AG08395 (cell line): Measurements from ENCODE around the gene PTAFR.

Experiments
- DNase-seq: peaks from one replicate; pipeline ENCODE4 v3.0.0; 2012; ENCODE audit warnings: mixed read lengths, low spot score

Gene PTAFR

GRCh38 chr1:28118640-28119307 lies 57.7 kb downstream of the PTAFR start:
- no peak for DNase-seq

- no peak for DNase-seq
Measured at GRCh38 chr1:28115267-28115666, 61.2 kb downstream of the PTAFR start.

DNA sequence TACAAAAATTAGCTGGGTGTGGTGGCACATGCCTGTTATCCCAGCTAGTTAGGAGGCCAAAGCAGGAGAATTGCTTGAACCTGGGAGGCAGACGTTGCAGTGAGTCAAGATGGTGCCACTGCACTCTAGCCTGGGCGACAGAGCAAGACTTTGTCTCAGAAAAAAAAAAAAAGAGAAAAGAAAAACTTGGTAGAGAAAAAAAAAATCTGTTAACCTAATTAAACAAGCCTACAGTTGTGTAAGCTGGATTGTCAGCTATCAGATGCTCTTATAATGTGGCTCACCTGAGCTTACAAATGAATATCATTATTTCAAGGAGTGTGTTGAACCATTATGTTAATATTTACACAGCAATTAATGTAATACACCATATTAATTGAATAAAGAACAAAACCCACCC lies 61.6 kb downstream of the PTAFR start:
- no peak for DNase-seq

DNA sequence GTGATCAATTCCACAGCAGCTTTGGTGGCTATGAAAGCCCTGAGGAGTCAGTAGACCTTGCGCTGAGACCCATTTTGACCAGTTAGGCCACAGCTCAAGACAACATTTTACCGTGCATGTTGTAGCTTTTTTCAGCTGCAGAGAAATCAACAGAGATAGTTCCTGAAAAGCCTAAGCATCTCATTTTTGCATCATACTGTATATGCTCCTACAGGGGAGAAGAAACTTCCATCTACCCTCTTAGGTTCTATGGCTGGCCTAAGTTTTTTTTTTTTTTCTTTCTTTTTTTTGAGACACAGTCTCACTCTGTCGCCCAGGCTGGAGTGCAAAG lies 63.3 kb downstream of the PTAFR start:
- DNase-seq: no peak

- peak; percentile 64 for DNase-seq
Measured at GRCh38 chr1:28112388-28113241, 63.9 kb downstream of the PTAFR start.

DNA sequence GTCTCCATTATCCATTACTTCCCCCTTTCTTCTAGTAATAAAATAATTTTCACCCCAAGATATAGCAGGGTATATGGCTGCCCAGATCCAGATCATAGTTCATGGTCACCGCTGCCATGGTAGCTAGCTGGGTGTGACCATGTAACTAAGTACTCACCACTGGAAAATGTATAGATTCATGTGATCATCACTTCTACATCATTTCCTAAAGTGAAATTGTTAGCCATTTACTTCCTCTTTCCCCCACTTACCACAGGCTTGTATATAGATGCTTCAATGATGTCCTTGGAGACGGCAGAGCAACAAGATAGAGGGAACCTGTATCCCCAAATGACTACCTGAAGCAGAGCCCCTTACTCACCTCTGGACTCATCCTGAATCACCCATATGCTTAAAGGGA lies 65.3 kb downstream of the PTAFR start:
- no peak for DNase-seq

GRCh38 chr1:28110555-28110954 lies 65.9 kb downstream of the PTAFR start:
- DNase-seq: no peak

- no peak for DNase-seq
Measured at GRCh38 chr1:28109639-28110038, 66.9 kb downstream of the PTAFR start.

- DNase-seq: no peak
Measured at GRCh38 chr1:28108001-28108400, 68.5 kb downstream of the PTAFR start.

DNA sequence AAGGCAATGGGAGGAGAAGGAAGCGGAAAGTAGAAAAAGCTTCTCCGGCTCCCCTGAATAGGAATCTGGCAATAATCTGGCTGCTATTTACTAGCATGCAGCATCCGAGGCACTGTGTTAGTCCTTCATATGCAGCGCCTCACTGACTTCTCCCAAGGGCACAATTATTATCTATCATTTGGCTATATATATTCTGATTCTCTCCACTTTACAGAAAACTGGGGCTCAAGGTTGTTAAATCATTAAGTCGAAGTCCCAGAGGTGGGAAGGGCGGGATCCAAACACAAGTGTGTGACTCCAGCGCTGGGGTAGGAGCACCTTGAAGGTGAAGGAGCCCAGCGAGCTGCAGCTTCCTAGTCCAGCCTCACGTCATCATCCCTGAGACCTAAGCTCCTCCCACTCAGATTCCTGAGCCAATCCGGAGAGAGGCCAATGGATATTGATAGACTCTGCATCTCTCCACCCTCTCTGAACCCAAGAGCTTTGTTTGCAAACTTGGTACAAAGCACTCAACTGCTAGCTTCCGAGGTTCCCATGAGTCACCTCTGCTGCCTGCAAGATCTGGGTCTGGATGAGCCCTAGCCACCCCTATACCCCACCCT lies 71.5 kb downstream of the PTAFR start:
- peak; percentile 78 for DNase-seq

DNA sequence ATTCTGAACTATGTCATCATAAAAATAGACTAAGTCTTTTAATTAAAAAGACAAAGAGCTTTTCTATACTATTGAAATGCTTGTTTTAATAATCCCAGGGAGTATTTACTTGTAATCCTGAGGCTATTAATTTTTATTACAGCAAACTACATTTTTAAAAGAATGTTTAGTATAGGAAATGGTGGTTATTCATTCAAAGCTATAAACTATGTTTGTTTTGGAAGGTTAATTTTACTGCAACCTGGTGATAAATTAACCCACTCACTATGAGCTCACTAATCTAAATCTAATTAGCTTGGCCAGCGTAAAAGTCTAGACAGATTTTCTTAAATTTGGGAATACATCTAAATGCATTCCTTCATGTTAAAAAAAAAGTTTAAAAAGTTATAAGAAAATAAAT lies 74.3 kb downstream of the PTAFR start:
- DNase-seq: no peak

GRCh38 chr1:28099050-28099769 lies 77.3 kb downstream of the PTAFR start:
- no peak for DNase-seq
